ENCODE data around the gene OSBPL10. TPM values are rescaled to one million over a fixed set of nuclear protein-coding genes. Genes with fewer than 3 reads are reported as not detected.

OSBPL10 gene
- total and polyA plus RNA-seq, 9 donors, result 2.5 to 36.6 (median 10.6) TPM

- no peaks in the 10 kb centered on the region for H3K27me3 ChIP-seq
- no peaks in the 10 kb centered on the region for H3K36me3 ChIP-seq
- DNase-seq, result no peak
- no peaks in the 10 kb centered on the region for H3K4me1 ChIP-seq (ENCODE audit: insufficient read depth)
- no peaks in the 10 kb centered on the region for H3K9me3 ChIP-seq
- WGBS, 3 donors, result 90 to 92% (median 91%) methylated on average over 5 of the region's 5 CpGs
- H3K27ac ChIP-seq, result no peak overlapping the region
- TF ChIP-seq EP300 (IDR thresholded peaks at IDR 0.05) (no peak), POLR2A (IDR thresholded peaks at IDR 0.05) (no peak), CTCF (IDR thresholded peaks at IDR 0.05) (no peak)
- intact Hi-C loops (cut with DNase I), result no loop called here
- no peak overlapping the region for H3K4me3 ChIP-seq
These were observed 222.6 kb downstream of the OSBPL10 start for GRCh38 chr3:31758322-31758965.

GRCh38 chr3:31755926-31756658 is 225.0 kb downstream of the OSBPL10 start:
- Histone ChIP-seq H3K36me3 (no peaks in the 10 kb centered on the region), H3K4me3 (no peak overlapping the region), H3K27me3 (no peaks in the 10 kb centered on the region), H3K27ac (no peak overlapping the region), H3K9me3 (no peaks in the 10 kb centered on the region), H3K4me1 (ENCODE audit: insufficient read depth) (no peaks in the 10 kb centered on the region)
- no peak for TF ChIP-seq CTCF (IDR thresholded peaks at IDR 0.05)
- no peak for TF ChIP-seq EP300 (IDR thresholded peaks at IDR 0.05)
- no peak for TF ChIP-seq POLR2A (IDR thresholded peaks at IDR 0.05)
- intact Hi-C loops (cut with DNase I), result no loop called here
- WGBS, 3 donors, result 82 to 92% (median 91%) methylated on average over 7 of the region's 7 CpGs
- no peak for DNase-seq

GRCh38 chr3:31754575-31755278 is 226.3 kb downstream of the OSBPL10 start:
- intact Hi-C loops (cut with DNase I), result no loop called here
- Histone ChIP-seq H3K27me3 (no peaks in the 10 kb centered on the region), H3K4me3 (no peak overlapping the region), H3K4me1 (ENCODE audit: insufficient read depth) (no peaks in the 10 kb centered on the region), H3K36me3 (no peaks in the 10 kb centered on the region), H3K9me3 (no peaks in the 10 kb centered on the region), H3K27ac (no peak overlapping the region)
- TF ChIP-seq EP300 (IDR thresholded peaks at IDR 0.05) (no peak), CTCF (IDR thresholded peaks at IDR 0.05) (no peak), POLR2A (IDR thresholded peaks at IDR 0.05) (no peak)
- WGBS, 3 donors, result 90 to 93% (median 91%) methylated on average over 6 of the region's 6 CpGs
- no peak for DNase-seq

GRCh38 chr3:31753050-31753425 is 228.0 kb downstream of the OSBPL10 start:
- WGBS, 3 donors, result 97 to 99% (median 99%) methylated on average over 7 of the region's 7 CpGs
- no peak for DNase-seq
- TF ChIP-seq EP300 (IDR thresholded peaks at IDR 0.05), result no peak
- TF ChIP-seq POLR2A (IDR thresholded peaks at IDR 0.05), result no peak
- no peak for TF ChIP-seq CTCF (IDR thresholded peaks at IDR 0.05)
- intact Hi-C loops (cut with DNase I), result no loop called here
- peaks cover 3% of the 10 kb centered on the region for H3K4me1 ChIP-seq (ENCODE audit: insufficient read depth)
- H3K4me3 ChIP-seq, result no peak overlapping the region
- no peaks in the 10 kb centered on the region for H3K9me3 ChIP-seq
- no peaks in the 10 kb centered on the region for H3K36me3 ChIP-seq
- H3K27me3 ChIP-seq, result no peaks in the 10 kb centered on the region
- H3K27ac ChIP-seq, result no peak overlapping the region

Measured in ovary (tissue), 9 donors.